Testis (tissue), 5 donors: ENCODE results near the gene BCAS3. TPM values are rescaled to one million over a fixed set of nuclear protein-coding genes. Genes with fewer than 3 reads are reported as not detected.

Experiments
- DNase-seq: peaks from one replicate; pipeline ENCODE4 v3.0.0-alpha.2; 2019
- H3K27ac ChIP-seq, 2 donors: fragments of 200-600 bp; sonication (generic); one replicate each; pipeline ENCODE4 v1.5.1; 2019
- H3K27me3 ChIP-seq: fragments of 200-600 bp; sonication (generic); one replicate; pipeline ENCODE4 v1.5.1; 2019
- H3K36me3 ChIP-seq: fragments of 200-600 bp; sonication (generic); one replicate; pipeline ENCODE4 v1.5.1; 2017; ENCODE audit warnings: low read depth; ENCODE audit errors: missing control alignments
- H3K4me1 ChIP-seq: fragments of 200-600 bp; sonication (generic); one replicate; pipeline ENCODE4 v1.5.1; 2019
- H3K4me3 ChIP-seq, 2 donors: fragments of 200-600 bp; sonication (generic); one replicate each; pipeline ENCODE4 v1.5.1; 2017 to 2019
- H3K9me3 ChIP-seq: fragments of 200-600 bp; sonication (generic); one replicate; pipeline ENCODE4 v1.5.1; 2017
- CTCF ChIP-seq, 3 experiments: fragments of 450-650 bp in 2 of 3; fragments of 200-600 bp in 1 of 3; sonication (generic) in 1 of 3; IDR thresholded peaks; one replicate each; pipeline ENCODE4 v1.5.1; 2016 to 2019; ENCODE audit warnings: antibody characterized with exemption in 3 of 3, mild to moderate bottlenecking in 2 of 3, moderate library complexity in 1 of 3
- POLR2A ChIP-seq: fragments of 450-650 bp; IDR thresholded peaks from one replicate; pipeline ENCODE4 v1.6.1; 2017; ENCODE audit warnings: antibody characterized with exemption, mild to moderate bottlenecking, moderate library complexity
- WGBS, 2 donors: methylation state at CpG; one replicate each; pipeline ENCODE4 v1.1.5; 2018; 5-methylcytosine and 5-hydroxymethylcytosine counted together
- intact Hi-C: fragments of 100-400 bp; cut with DNase I; formaldehyde crosslinking; loops from one replicate; pipeline ENCODE4 v1.15.1; 2023; ENCODE audit warnings: low total_unique reads
- long read RNA-seq, 2 donors: transcript quantifications; one replicate each; lab custom pipeline, GENCODE V29; 2026
- polyA plus RNA-seq: library from polyadenylated mRNA; stranded (reverse); fragments of 350-450 nt; fragmentation: Illumina TruSeq; extraction: RNeasy Lipid Tissue Mini Kit (QIAGEN cat#74804); gene quantifications from one replicate; pipeline ENCODE4 v1.2.3, GENCODE V29; 2014; ENCODE audit warnings: low read depth, low replicate concordance; ENCODE audit not compliant: insufficient read depth
- total RNA-seq, 2 donors: library from RNA; depleted of rRNA; stranded (reverse); fragments of >200 nt; gene quantifications; one replicate each; pipeline ENCODE4 v1.2.3, GENCODE V29; 2016

Gene BCAS3
- total RNA-seq (10 to 100 TPM; 73.0 to 96.7 TPM), polyA plus RNA-seq (54.8 TPM)
- long read RNA-seq, donor 1, full-length matches to known transcripts, result 6 of 14 reads
- long read RNA-seq, donor 1, partial matches to known transcripts, result 8 of 14 reads
- long read RNA-seq, donor 1, other reads (novel, unspliced or antisense), result 0 of 14 reads
- long read RNA-seq, donor 2, full-length matches to known transcripts, result 5 of 5 reads
- long read RNA-seq, donor 2, partial matches to known transcripts, result 0 of 5 reads
- long read RNA-seq, donor 2, other reads (novel, unspliced or antisense), result 0 of 5 reads

- 0 to 1% methylated on average over 40 to 51 of the region's 51 CpGs for WGBS, 2 donors
- no peaks in the 10 kb centered on the region for H3K36me3 ChIP-seq
- H3K9me3 ChIP-seq, result no peaks in the 10 kb centered on the region
- peaks cover 17% of the 10 kb centered on the region for H3K4me1 ChIP-seq
- intact Hi-C loops, result no loop called here
- peak within 1 kb of the TSS; percentile 57 to 76 for H3K27ac ChIP-seq
- H3K27me3 ChIP-seq, result no peaks in the 10 kb centered on the region
- peak within 1 kb of the TSS; percentile 85 to 91 for H3K4me3 ChIP-seq
- TF ChIP-seq POLR2A (peak; percentile 88), CTCF (IDR thresholded peaks at IDR 0.05) (no peak)
- DNase-seq, result peak; percentile 99
Measured at GRCh38 chr17:60677308-60678117, at the start of gene BCAS3. Gene BCAS3, plus strand, starts transcription at chr17:60677851.

GRCh38 chr17:60628252-60628889, 49.3 kb upstream of the BCAS3 start:
- H3K4me3 ChIP-seq, result no peak overlapping the region
- no peak for DNase-seq
- H3K9me3 ChIP-seq, result no peaks in the 10 kb centered on the region
- intact Hi-C loops, result no loop called here
- H3K27me3 ChIP-seq, result no peaks in the 10 kb centered on the region
- no peaks in the 10 kb centered on the region for H3K36me3 ChIP-seq
- no peaks in the 10 kb centered on the region for H3K4me1 ChIP-seq
- TF ChIP-seq CTCF (IDR thresholded peaks at IDR 0.05) (no peak), POLR2A (no peak)
- no peak overlapping the region for H3K27ac ChIP-seq
- 80 to 89% methylated on average over 6 of the region's 6 CpGs for WGBS, 2 donors

GRCh38 chr17:60629120-60629519, 48.5 kb upstream of the BCAS3 start:
- Histone ChIP-seq H3K27me3 (no peaks in the 10 kb centered on the region), H3K9me3 (no peaks in the 10 kb centered on the region), H3K27ac (no peak overlapping the region), H3K4me3 (no peak overlapping the region), H3K4me1 (no peaks in the 10 kb centered on the region), H3K36me3 (no peaks in the 10 kb centered on the region)
- no peak for TF ChIP-seq CTCF (IDR thresholded peaks at IDR 0.05)
- TF ChIP-seq POLR2A, result no peak
- 85% methylated on average over 2 of the region's 2 CpGs for WGBS, 2 donors
- intact Hi-C loops, result no loop called here
- no peak for DNase-seq

- H3K27me3 ChIP-seq, result no peaks in the 10 kb centered on the region
- H3K36me3 ChIP-seq, result no peaks in the 10 kb centered on the region
- peak; percentile 55 for DNase-seq
- TF ChIP-seq CTCF (IDR thresholded peaks at IDR 0.05) (no peak), POLR2A (no peak)
- 55 to 57% methylated on average over 5 of the region's 5 CpGs for WGBS, 2 donors
- no peaks in the 10 kb centered on the region for H3K4me1 ChIP-seq
- no peak overlapping the region for H3K4me3 ChIP-seq
- intact Hi-C loops, result no loop called here
- peak overlapping the region in 1 of 2 donors; percentile 69 for H3K27ac ChIP-seq
- H3K9me3 ChIP-seq, result no peaks in the 10 kb centered on the region
Measured at GRCh38 chr17:60630352-60630751, 47.3 kb upstream of the BCAS3 start.
